Measurements from ENCODE around the gene TOR2A. TPM values are rescaled to one million over a fixed set of nuclear protein-coding genes. Genes with fewer than 3 reads are reported as not detected.

The TOR2A gene
- 9.1 and 9.2 TPM in 2 replicates for total RNA-seq

GRCh38 chr9:127734747-127735529, at the start of gene TOR2A:
Gene TOR2A, minus strand, starts transcription at chr9:127735294. Its CDS starts 24 bp downstream, at chr9:127735270.

GRCh38 chr9:127778280-127779135, 43.4 kb upstream of the TOR2A start, which contains the start of gene SH2D3C:
Gene SH2D3C, minus strand, starts transcription at chr9:127778666. Its CDS starts 39 bp downstream, at chr9:127778627.

GRCh38 chr9:127715470-127716337, 19.4 kb downstream of the TOR2A start, which contains the start of the genes PTRH1 and TTC16:
Gene PTRH1, minus strand, starts transcription at chr9:127715663. Its CDS starts 24 bp downstream, at chr9:127715639.
Gene TTC16, plus strand, starts transcription at chr9:127716079. Its CDS starts 67 bp downstream, at chr9:127716146.

GRCh38 chr9:127706836-127707241, 28.3 kb downstream of the TOR2A start, which contains the start of gene CFAP157:
Gene CFAP157, plus strand, starts transcription at chr9:127706988. Its CDS starts 44 bp downstream, at chr9:127707032.

Other genes with a start within 250 kb of the TOR2A start
- gene STXBP1, start 123.0 kb downstream of the TOR2A start, total RNA-seq, result 13.4 and 35.3 TPM in 2 replicates
- not detected in 2 replicates for gene CFAP157, start 28.3 kb downstream of the TOR2A start, total RNA-seq
- 22.8 and 24.2 TPM in 2 replicates for gene PTRH1, start 19.6 kb downstream of the TOR2A start, total RNA-seq
- not detected in 2 replicates for gene TTC16, start 19.2 kb downstream of the TOR2A start, total RNA-seq
- gene SH2D3C, start 43.4 kb upstream of the TOR2A start, total RNA-seq, result 71.9 and 85.9 TPM in 2 replicates
- gene CDK9, start 50.7 kb upstream of the TOR2A start, total RNA-seq, result 110 and 120 TPM in 2 replicates
- gene FPGS, start 67.6 kb upstream of the TOR2A start, total RNA-seq, result 103 and 117 TPM in 2 replicates
- 209 and 301 TPM in 2 replicates for gene ENG, start 119.4 kb upstream of the TOR2A start, total RNA-seq
- 66.9 and 72.8 TPM in 2 replicates for gene AK1, start 142.4 kb upstream of the TOR2A start, total RNA-seq
- gene ST6GALNAC6, start 164.3 kb upstream of the TOR2A start, total RNA-seq, result 46.1 and 53.2 TPM in 2 replicates
- 75.8 and 85.3 TPM in 2 replicates for gene ST6GALNAC4, start 181.7 kb upstream of the TOR2A start, total RNA-seq
- gene PIP5KL1, start 195.5 kb upstream of the TOR2A start, total RNA-seq, result 0.29 and 0.65 TPM in 2 replicates
- 15.7 and 19.6 TPM in 2 replicates for gene DPM2, start 202.6 kb upstream of the TOR2A start, total RNA-seq
- gene EEIG1, start 245.7 kb upstream of the TOR2A start, total RNA-seq, result 10.6 and 12.1 TPM in 2 replicates

All from vein endothelial cell (primary cell).